K562 (cell line): ENCODE measurements around the gene LCLAT1. TPM values are rescaled to one million over a fixed set of nuclear protein-coding genes. Genes with fewer than 3 reads are reported as not detected.

Experiments
- ATAC-seq: fragments of 200-7000 bp; cut with Tn5 transposase; 3 replicates; pipeline ENCODE4 v1.9.1; 2020; ENCODE audit warnings: moderate library complexity
- BruUV-seq: library from RNA; stranded (reverse); fragments of 400-500 nt; replicated peaks from 2 replicates; lab custom pipeline; 2021; lab: Mats Ljungman, UMichigan
- CTCF ChIA-PET: fragments of 300-600 bp; formaldehyde crosslinking; extraction: SDS; loops from one replicate; lab custom pipeline; 2021; ENCODE audit warnings: low intra/inter-chr PET ratio; lab: Yijun Ruan, JAX
- POLR2A ChIA-PET: fragments of 300-600, 350-650 bp; sonication (Branson Sonifier 250); formaldehyde crosslinking; extraction: SDS; loops from one replicate; lab custom pipeline; 2021; ENCODE audit warnings: antibody characterized with exemption, inconsistent platforms; lab: Yijun Ruan, JAX
- DNase-seq, 4 experiments: peaks; one replicate each; pipeline versions ENCODE4 v3.0.0 to v3.0.0-alpha.2; 2011 to 2018; ENCODE audit warnings: low spot score in 3 of 4, mixed read lengths in 3 of 4; ENCODE audit errors: extremely low read depth in 1 of 4
- FAIRE-seq: peaks from 2 replicates; lab custom pipeline; 2011; peaks lifted over from hg19 to GRCh38; lab: Jason Lieb, UNC
- H2AFZ ChIP-seq: 2 replicates; pipeline ENCODE4 v1.6.0; 2011; ENCODE audit warnings: low read depth, low read length, control low read depth, inconsistent platforms
- H3K27ac ChIP-seq: fragments of 200-600 bp; 3 replicates; pipeline ENCODE4 v1.8.0; 2011; ENCODE audit warnings: low read depth, mild to moderate bottlenecking, control low read depth, inconsistent platforms, low read length, moderate library complexity, mixed read lengths; ENCODE audit errors: extremely low read depth
- H3K27me3 ChIP-seq, 2 experiments: fragments of 300-600 bp in 1 of 2; 2 replicates in 1 of 2; 3 replicates in 1 of 2; pipeline versions ENCODE4 v1.6.0 to v1.8.0; 2011; ENCODE audit warnings: inconsistent platforms in 2 of 2, low read length in 2 of 2, mild to moderate bottlenecking in 1 of 2, mixed read lengths in 1 of 2, moderate library complexity in 1 of 2; ENCODE audit not compliant: control insufficient read depth in 2 of 2, insufficient read depth in 2 of 2
- H3K36me3 ChIP-seq: fragments of 300-600 bp; 3 replicates; pipeline ENCODE4 v1.8.0; 2011; ENCODE audit warnings: mild to moderate bottlenecking, low read length, inconsistent platforms; ENCODE audit not compliant: control insufficient read depth, insufficient read depth
- H3K4me1 ChIP-seq, 2 experiments: fragments of 200-600 bp in 1 of 2; replicated peaks in 1 of 2; 2 replicates in 1 of 2; 3 replicates in 1 of 2; pipeline versions ENCODE4 v1.5.1 to v1.8.0; 2011; ENCODE audit warnings: inconsistent platforms in 2 of 2, low read length in 2 of 2, mild to moderate bottlenecking in 1 of 2, mixed read lengths in 1 of 2, moderate library complexity in 1 of 2; ENCODE audit not compliant: control insufficient read depth in 2 of 2, insufficient read depth in 2 of 2
- H3K4me2 ChIP-seq: 2 replicates; pipeline ENCODE4 v1.6.1; 2011; ENCODE audit warnings: low read length, control low read depth, inconsistent platforms, mixed read lengths; ENCODE audit not compliant: insufficient read depth
- H3K4me3 ChIP-seq: fragments of 200-600 bp; sonication (generic), shearing (Covaris generic); 2 replicates; pipeline ENCODE4 v1.5.1; 2016; ENCODE audit warnings: control low read depth, inconsistent platforms
- H3K79me2 ChIP-seq: fragments of 200-600 bp; 3 replicates; pipeline ENCODE4 v1.8.0; 2011; ENCODE audit warnings: low read length, inconsistent platforms; ENCODE audit not compliant: control insufficient read depth, insufficient read depth
- H3K9ac ChIP-seq, 2 experiments: 2 replicates each; pipeline versions ENCODE4 v1.6.0 to v1.6.1; 2011; ENCODE audit warnings: low read depth in 2 of 2, low read length in 2 of 2, control low read depth in 1 of 2, inconsistent platforms in 1 of 2, mild to moderate bottlenecking in 1 of 2, mixed read lengths in 1 of 2; ENCODE audit not compliant: insufficient read depth in 1 of 2
- H3K9me1 ChIP-seq: one replicate; pipeline ENCODE4 v1.6.0; 2011; ENCODE audit warnings: inconsistent platforms, mild to moderate bottlenecking, low read length, moderate library complexity; ENCODE audit not compliant: control insufficient read depth, insufficient read depth
- H3K9me3 ChIP-seq: replicated peaks from 2 replicates; pipeline ENCODE4 v1.5.1; 2011; ENCODE audit warnings: low read depth, low read length, inconsistent platforms; ENCODE audit not compliant: control insufficient read depth, insufficient read depth
- H4K20me1 ChIP-seq: replicated peaks from 2 replicates; pipeline ENCODE4 v1.6.1; 2011; ENCODE audit warnings: low read length, inconsistent platforms, mixed read lengths; ENCODE audit not compliant: control insufficient read depth, insufficient read depth
- C11orf30 ChIP-seq: fragments of 450-650 bp; IDR thresholded peaks from 2 replicates; pipeline ENCODE4 v1.6.1; 2016; ENCODE audit warnings: low read depth, mild to moderate bottlenecking
- FOXA1 ChIP-seq: fragments of 450-650 bp; IDR thresholded peaks from 2 replicates; pipeline ENCODE4 v1.6.1; 2016; ENCODE audit warnings: mild to moderate bottlenecking, borderline replicate concordance
- KDM4B ChIP-seq, 2 experiments: fragments of 450-650 bp in 1 of 2; sonication (generic) in 1 of 2; IDR thresholded peaks; 2 replicates each; pipeline ENCODE4 v1.6.1; 2016 to 2017; ENCODE audit warnings: borderline replicate concordance in 2 of 2, antibody characterized with exemption in 1 of 2, low read depth in 1 of 2, mild to moderate bottlenecking in 1 of 2
- MAFG ChIP-seq: fragments of 450-650 bp; conservative IDR thresholded peaks from 2 replicates; pipeline ENCODE4 v1.6.1; 2016; ENCODE audit warnings: missing genetic modification characterization, missing compliant biosample characterization
- POLR2A ChIP-seq: fragments of 450-650 bp; conservative IDR thresholded peaks from 2 replicates; pipeline ENCODE4 v1.6.1; 2016
- ZNF316 ChIP-seq: fragments of 450-650 bp; IDR thresholded peaks from 2 replicates; pipeline ENCODE4 v1.6.1; 2016
- WGBS: fragments of 100-300 bp; shearing (Covaris generic); methylation state at CpG from one replicate; pipeline ENCODE4 v1.1.6; 2016; ENCODE audit warnings: low coverage, mixed read lengths; ENCODE audit not compliant: insufficient coverage; ENCODE audit errors: missing lambda C conversion rate; 5-methylcytosine and 5-hydroxymethylcytosine counted together
- in situ Hi-C: fragments of 300-500 bp; cut with MboI; formaldehyde crosslinking; loops from 4 replicates; pipeline ENCODE4 v1.15.0; 2018; ENCODE audit warnings: inconsistent platforms, mixed read lengths
- intact Hi-C: fragments of 100-400 bp; cut with micrococcal nuclease; formaldehyde crosslinking; loops from 2 replicates; pipeline ENCODE4 v1.14.2; 2022
- polyA plus RNA-seq, 8 experiments: library from polyadenylated mRNA; depleted of rRNA in 4 of 8; stranded (reverse) in 5 of 8; unstranded in 3 of 8; fragments of >200 nt; fragmentation: Nextera tagmentation in 2 of 8; fragmentation: Illumina TruSeq in 1 of 8; extraction: Ambion mirVana in 2 of 8; extraction: Trizol in 1 of 8; gene quantifications; 2 replicates each; pipeline versions ENCODE4 v1.2.1 to v1.2.3, GENCODE V29; 2011 to 2014; ENCODE audit warnings: inconsistent platforms in 1 of 8, missing spikeins in 1 of 8
- total RNA-seq, 7 experiments: library from RNA; depleted of rRNA in 6 of 7; stranded (reverse); fragments of >200 nt in 6 of 7; fragmentation: Illumina TruSeq in 2 of 7; extraction: Trizol in 2 of 7; gene quantifications; 2 replicates each; pipeline versions ENCODE4 v1.2.1 to v1.2.3, GENCODE V29; 2011 to 2021; ENCODE audit warnings: low replicate concordance in 1 of 7
- TF ChIP-seq, protein P1 (sequence below): fragments of 450-650 bp; IDR thresholded peaks from 2 replicates; pipeline ENCODE4 v1.6.1; 2016

Gene LCLAT1
- total and polyA plus RNA-seq, 9 of the 15 experiments (the other 6 are each of a cell fraction or from before 2014, with no cell fraction given): 8.9 to 63.3 (median 25.4) TPM

DNA sequence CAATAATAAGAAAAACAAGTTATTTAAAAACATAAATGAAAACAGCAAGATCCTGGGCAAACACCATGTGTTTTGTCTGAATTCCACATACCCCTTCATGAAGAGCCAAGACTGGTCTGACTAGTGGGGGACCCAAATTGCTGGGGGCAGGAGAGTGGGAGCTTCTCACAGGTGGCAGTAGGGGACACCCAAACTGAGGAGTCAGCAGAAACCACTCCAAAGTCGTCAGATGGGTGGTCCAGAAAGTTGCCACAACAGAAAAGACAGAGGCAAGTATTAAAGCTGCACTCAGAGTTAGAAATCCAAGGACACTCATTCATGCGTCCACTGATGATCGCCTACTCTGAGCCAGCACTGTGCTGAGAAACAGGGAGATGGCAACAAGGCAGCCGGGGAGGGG is 12.3 kb upstream of the LCLAT1 start:
- Histone ChIP-seq H3K36me3 (no peaks in the 10 kb centered on the region), H3K27me3 (no peaks in the 10 kb centered on the region), H3K79me2 (no peaks in the 10 kb centered on the region), H3K9me3 (no peaks in the 10 kb centered on the region), H3K4me2 (no peak overlapping the region), H3K27ac (no peak overlapping the region), H3K4me3 (no peak overlapping the region), H3K9me1 (no peaks in the 10 kb centered on the region), H4K20me1 (no peaks in the 10 kb centered on the region), H3K4me1 (peaks cover 0 to 19% of the 10 kb centered on the region in 2 experiments; a peak in 3 of 5 replicates), H2AFZ (no peak overlapping the region), H3K9ac (no peak overlapping the region)
- POLR2A ChIA-PET: interaction anchor here (0.6 kb wide), 2 partner anchors 9 to 297 kb away, joined by 3 to 4 read pairs; no protein-coding TSS in a partner anchor
- no peak for FAIRE-seq
- in situ Hi-C loops (no loop called here), intact Hi-C loops (no loop called here)
- 71% methylated on average over 4 of the region's 4 CpGs for WGBS
- BruUV-seq: no TSS peak
- peak; percentile 68 for TF ChIP-seq ZNF316
- peak; percentile 34; the same call in 1 of the 2 replicates for TF ChIP-seq MAFG (tag)
- TF ChIP-seq POLR2A: no peak
- TF ChIP-seq C11orf30: peak; percentile 40
- TF ChIP-seq FOXA1: no peak
- DNase-seq: no peak
- no peak for ATAC-seq
- CTCF ChIA-PET: no interaction called here

DNA sequence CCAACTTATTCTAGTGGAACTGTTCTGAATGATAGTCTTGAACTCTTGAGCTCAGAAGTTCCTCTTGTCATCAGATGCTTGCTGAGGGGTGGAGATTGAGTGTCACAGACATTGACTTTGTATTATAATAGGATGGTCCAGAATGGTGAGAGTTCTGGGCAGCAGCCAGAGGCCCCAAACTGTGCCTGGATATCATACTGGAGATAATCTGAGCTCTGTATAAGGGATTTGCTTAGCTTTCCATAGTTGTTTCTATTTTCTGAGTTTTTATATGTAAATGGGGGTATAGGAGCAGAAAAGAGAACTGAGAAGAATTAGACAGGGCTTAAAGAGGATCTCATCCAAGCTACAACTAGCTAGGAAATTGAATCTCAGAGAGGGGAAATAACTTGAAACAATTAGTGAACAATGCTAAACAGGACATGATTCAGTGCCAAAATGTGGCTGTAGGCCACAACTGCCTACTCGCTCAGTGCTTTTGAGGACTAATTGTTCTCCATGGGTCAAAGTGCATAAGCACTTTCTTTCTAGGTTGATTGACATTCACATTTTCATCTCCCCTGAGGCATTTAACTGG is 10.1 kb upstream of the LCLAT1 start:
- TF ChIP-seq KDM4B (IDR thresholded peaks at IDR 0.05; ENCODE audit: borderline replicate concordance in 2 of 2, low read depth in 1 of 2): no peak
- TF ChIP-seq, protein P1, sequence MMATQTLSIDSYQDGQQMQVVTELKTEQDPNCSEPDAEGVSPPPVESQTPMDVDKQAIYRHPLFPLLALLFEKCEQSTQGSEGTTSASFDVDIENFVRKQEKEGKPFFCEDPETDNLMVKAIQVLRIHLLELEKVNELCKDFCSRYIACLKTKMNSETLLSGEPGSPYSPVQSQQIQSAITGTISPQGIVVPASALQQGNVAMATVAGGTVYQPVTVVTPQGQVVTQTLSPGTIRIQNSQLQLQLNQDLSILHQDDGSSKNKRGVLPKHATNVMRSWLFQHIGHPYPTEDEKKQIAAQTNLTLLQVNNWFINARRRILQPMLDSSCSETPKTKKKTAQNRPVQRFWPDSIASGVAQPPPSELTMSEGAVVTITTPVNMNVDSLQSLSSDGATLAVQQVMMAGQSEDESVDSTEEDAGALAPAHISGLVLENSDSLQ: peak; percentile 35; the same call in 1 of the 2 replicates
- POLR2A ChIA-PET: interaction anchor here (1.7 kb wide), 1 partner anchor 13 kb away, joined by 3 read pairs; no protein-coding TSS in a partner anchor
- Histone ChIP-seq H3K9ac (no peak overlapping the region), H4K20me1 (no peaks in the 10 kb centered on the region), H3K4me3 (no peak overlapping the region), H3K79me2 (no peaks in the 10 kb centered on the region), H3K9me1 (no peaks in the 10 kb centered on the region), H3K36me3 (no peaks in the 10 kb centered on the region), H2AFZ (no peak overlapping the region), H3K4me1 (peaks cover 0 to 19% of the 10 kb centered on the region in 2 experiments; a peak in 3 of 5 replicates), H3K9me3 (no peaks in the 10 kb centered on the region), H3K4me2 (no peak overlapping the region), H3K27me3 (no peaks in the 10 kb centered on the region), H3K27ac (no peak overlapping the region)
- in situ Hi-C loops: no loop called here
- intact Hi-C loops: no loop called here
- no peak for FAIRE-seq
- BruUV-seq: no TSS peak
- CTCF ChIA-PET: no interaction called here
- no peak for DNase-seq
- no peak for ATAC-seq
- WGBS: 60% methylated on average over 1 of the region's 1 CpG
